ENCODE measurements around the gene SLC7A14. TPM values are rescaled to one million over a fixed set of nuclear protein-coding genes. Genes with fewer than 3 reads are reported as not detected.

The SLC7A14 gene
- total and polyA plus RNA-seq, 2 donors (not counting 3 experiments of a cell fraction or from before 2014, with no cell fraction given), result 0.07 to 0.57 TPM

DNA sequence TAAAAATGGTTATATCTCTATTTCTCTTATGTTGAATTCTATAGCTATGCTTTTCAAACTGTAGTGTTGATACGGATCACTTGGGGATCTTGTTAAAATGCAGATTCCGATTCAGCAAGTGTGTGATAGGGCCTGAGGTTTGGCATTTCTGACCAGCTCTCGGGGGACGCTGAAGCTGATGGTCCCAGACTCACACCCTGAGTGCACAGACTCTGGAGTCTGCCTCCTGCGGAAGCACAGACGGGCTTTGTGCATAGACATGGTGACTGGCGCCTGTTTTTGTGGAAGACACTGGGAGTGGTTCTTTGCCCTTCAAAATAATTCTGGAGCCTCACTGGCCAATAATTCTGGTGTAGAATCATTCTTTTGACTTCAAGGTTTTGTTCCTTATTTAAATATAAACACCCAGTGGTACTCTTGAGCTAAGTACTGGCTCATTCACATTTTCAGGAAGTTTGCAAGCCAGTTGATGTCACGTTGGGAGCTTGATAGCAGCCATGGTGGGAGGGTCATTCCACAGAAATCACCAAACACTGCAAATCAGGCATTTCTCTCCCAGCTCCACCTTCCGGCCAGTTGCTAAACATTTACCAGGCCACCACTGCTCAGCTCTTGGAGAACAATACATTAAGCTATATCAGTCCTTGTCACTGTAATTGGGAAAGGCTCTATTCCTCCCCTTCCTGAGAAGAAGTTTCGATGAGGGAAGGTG is 148.0 kb downstream of the SLC7A14 start:
- ChIA-PET POLR2A (no interaction called here), CTCF (interaction anchor here (0.7 to 2.9 kb wide), 10 partner anchors 13 to 411 kb away, joined by 3 to 25 read pairs (median 3); no protein-coding TSS in a partner anchor)
- no peaks in the 10 kb centered on the region for H4K20me1 ChIP-seq (replicated peaks; ENCODE audit: control insufficient read depth, extremely low read depth, insufficient read depth, low read length)
- H2AFZ ChIP-seq (ENCODE audit: low read depth, low read length), result no peak overlapping the region
- H3K9me1 ChIP-seq (replicated peaks; ENCODE audit: control insufficient read depth, extremely low read depth, insufficient read depth, low read length), result no peaks in the 10 kb centered on the region
- H3K9ac ChIP-seq (replicated peaks; ENCODE audit: extremely low read depth, insufficient read depth, low read length), result no peak overlapping the region
- FAIRE-seq (no peak), DNase-seq (ENCODE audit: low read depth, low spot score) (no peak)
- dilution Hi-C loops (cut with MboI; ENCODE audit: extremely low pct_ligation_motif_present, low sequenced_read_pairs), result no loop called here
- BruUV-seq (replicated peaks), result no TSS peak
- no peak overlapping the region for H3K4me2 ChIP-seq (ENCODE audit: insufficient read depth, low read length)
- H3K4me3 ChIP-seq (replicated peaks in 1 of 3; ENCODE audit: insufficient read depth in 1 of 3, low read depth in 1 of 3, low read length in 3 of 3), result no peak overlapping the region
- H3K36me3 ChIP-seq (ENCODE audit: control insufficient read depth in 2 of 2, extremely low read depth in 1 of 2, insufficient read depth in 2 of 2, low read length in 2 of 2), result peaks cover 6 to 15% of the 10 kb centered on the region in 2 experiments
- TF ChIP-seq, protein P1, sequence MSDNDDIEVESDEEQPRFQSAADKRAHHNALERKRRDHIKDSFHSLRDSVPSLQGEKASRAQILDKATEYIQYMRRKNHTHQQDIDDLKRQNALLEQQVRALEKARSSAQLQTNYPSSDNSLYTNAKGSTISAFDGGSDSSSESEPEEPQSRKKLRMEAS (IDR thresholded peaks at IDR 0.05; ENCODE audit: insufficient read depth, insufficient read length), result no peak
- TF ChIP-seq POLR2A (IDR thresholded peaks at IDR 0.05; ENCODE audit: low read depth, low read length) (no peak), POLR2AphosphoS5 (IDR thresholded peaks at IDR 0.05; ENCODE audit: insufficient read depth, low read depth, low read length) (no peak)
- no peaks in the 10 kb centered on the region for H3K9me3 ChIP-seq (replicated peaks; ENCODE audit: control insufficient read depth, insufficient read depth, low read length)
- H3K79me2 ChIP-seq (ENCODE audit: control insufficient read depth, insufficient read depth, low read length), result peaks cover 6% of the 10 kb centered on the region
- peak overlapping the region; percentile 38 for H3K27ac ChIP-seq (ENCODE audit: insufficient read depth, low read depth, low read length)
- intact Hi-C loops (cut with micrococcal nuclease), result no loop called here
- H3K27me3 ChIP-seq (ENCODE audit: control insufficient read depth in 2 of 2, insufficient read depth in 2 of 2, low read length in 2 of 2), result no peaks in the 10 kb centered on the region
- H3K4me1 ChIP-seq (ENCODE audit: control insufficient read depth, extremely low read depth, insufficient read depth, low read length), result peaks cover 13% of the 10 kb centered on the region

DNA sequence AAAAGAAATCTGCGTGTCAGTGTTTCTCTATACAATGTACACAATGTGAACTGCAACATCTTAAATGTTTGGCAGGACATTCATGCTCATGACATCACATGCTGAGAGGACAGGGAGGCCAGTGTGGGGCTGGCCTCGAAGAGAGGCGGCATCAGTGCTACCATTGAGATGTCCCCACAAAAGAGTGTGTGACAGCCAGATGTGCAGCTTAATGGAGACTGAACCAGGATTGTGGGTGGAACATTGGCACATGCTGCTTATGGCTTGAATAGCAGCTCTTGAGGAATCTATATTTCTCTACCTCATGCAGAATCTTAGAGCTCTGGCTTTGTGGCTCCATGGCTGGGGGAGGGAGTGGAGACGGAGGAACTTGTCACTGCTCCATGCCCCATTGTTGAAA is 148.7 kb downstream of the SLC7A14 start:
- Histone ChIP-seq H3K27ac (ENCODE audit: insufficient read depth, low read depth, low read length) (no peak overlapping the region), H3K4me3 (replicated peaks in 1 of 3; ENCODE audit: insufficient read depth in 1 of 3, low read depth in 1 of 3, low read length in 3 of 3) (no peak overlapping the region), H3K79me2 (ENCODE audit: control insufficient read depth, insufficient read depth, low read length) (peaks cover 10% of the 10 kb centered on the region), H3K4me2 (ENCODE audit: insufficient read depth, low read length) (no peak overlapping the region), H4K20me1 (replicated peaks; ENCODE audit: control insufficient read depth, extremely low read depth, insufficient read depth, low read length) (no peaks in the 10 kb centered on the region), H3K9ac (replicated peaks; ENCODE audit: extremely low read depth, insufficient read depth, low read length) (no peak overlapping the region), H3K9me1 (replicated peaks; ENCODE audit: control insufficient read depth, extremely low read depth, insufficient read depth, low read length) (no peaks in the 10 kb centered on the region), H2AFZ (ENCODE audit: low read depth, low read length) (no peak overlapping the region), H3K27me3 (ENCODE audit: control insufficient read depth in 2 of 2, insufficient read depth in 2 of 2, low read length in 2 of 2) (no peaks in the 10 kb centered on the region), H3K9me3 (replicated peaks; ENCODE audit: control insufficient read depth, insufficient read depth, low read length) (no peaks in the 10 kb centered on the region), H3K4me1 (ENCODE audit: control insufficient read depth, extremely low read depth, insufficient read depth, low read length) (peaks cover 13% of the 10 kb centered on the region), H3K36me3 (ENCODE audit: control insufficient read depth in 2 of 2, extremely low read depth in 1 of 2, insufficient read depth in 2 of 2, low read length in 2 of 2) (peaks cover 6 to 15% of the 10 kb centered on the region in 2 experiments)
- FAIRE-seq (no peak), DNase-seq (ENCODE audit: low read depth, low spot score) (no peak)
- POLR2A ChIA-PET, result no interaction called here
- intact Hi-C loops (cut with micrococcal nuclease), result no loop called here
- CTCF ChIA-PET, result interaction anchor here (1.3 to 2.9 kb wide), 6 partner anchors 12 to 411 kb away, joined by 3 to 25 read pairs (median 5); no protein-coding TSS in a partner anchor
- dilution Hi-C loops (cut with MboI; ENCODE audit: extremely low pct_ligation_motif_present, low sequenced_read_pairs), result no loop called here
- BruUV-seq (replicated peaks), result no TSS peak
- no peak for TF ChIP-seq GATA2 (IDR thresholded peaks at IDR 0.05; ENCODE audit: insufficient read depth, insufficient read length, low read depth, low read length)
- no peak for TF ChIP-seq POLR2AphosphoS5 (IDR thresholded peaks at IDR 0.05; ENCODE audit: insufficient read depth, low read depth, low read length)
- no peak for TF ChIP-seq FOS (IDR thresholded peaks at IDR 0.05; ENCODE audit: borderline replicate concordance, insufficient read depth, low read length)
- no peak for TF ChIP-seq MYC (IDR thresholded peaks at IDR 0.05; ENCODE audit: low read depth, low read length)
- TF ChIP-seq, protein P2, sequence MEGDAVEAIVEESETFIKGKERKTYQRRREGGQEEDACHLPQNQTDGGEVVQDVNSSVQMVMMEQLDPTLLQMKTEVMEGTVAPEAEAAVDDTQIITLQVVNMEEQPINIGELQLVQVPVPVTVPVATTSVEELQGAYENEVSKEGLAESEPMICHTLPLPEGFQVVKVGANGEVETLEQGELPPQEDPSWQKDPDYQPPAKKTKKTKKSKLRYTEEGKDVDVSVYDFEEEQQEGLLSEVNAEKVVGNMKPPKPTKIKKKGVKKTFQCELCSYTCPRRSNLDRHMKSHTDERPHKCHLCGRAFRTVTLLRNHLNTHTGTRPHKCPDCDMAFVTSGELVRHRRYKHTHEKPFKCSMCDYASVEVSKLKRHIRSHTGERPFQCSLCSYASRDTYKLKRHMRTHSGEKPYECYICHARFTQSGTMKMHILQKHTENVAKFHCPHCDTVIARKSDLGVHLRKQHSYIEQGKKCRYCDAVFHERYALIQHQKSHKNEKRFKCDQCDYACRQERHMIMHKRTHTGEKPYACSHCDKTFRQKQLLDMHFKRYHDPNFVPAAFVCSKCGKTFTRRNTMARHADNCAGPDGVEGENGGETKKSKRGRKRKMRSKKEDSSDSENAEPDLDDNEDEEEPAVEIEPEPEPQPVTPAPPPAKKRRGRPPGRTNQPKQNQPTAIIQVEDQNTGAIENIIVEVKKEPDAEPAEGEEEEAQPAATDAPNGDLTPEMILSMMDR (IDR thresholded peaks at IDR 0.05; ENCODE audit: extremely low read depth in 1 of 2, insufficient read depth in 1 of 2, low read depth in 1 of 2, low read length in 2 of 2), result no peak
- no peak for TF ChIP-seq EZH2 (IDR thresholded peaks at IDR 0.05; ENCODE audit: borderline replicate concordance, low read depth, low read length, severe bottlenecking)
- TF ChIP-seq POLR2A (IDR thresholded peaks at IDR 0.05; ENCODE audit: low read depth, low read length), result no peak
- no peak for TF ChIP-seq JUN (IDR thresholded peaks at IDR 0.05; ENCODE audit: borderline replicate concordance, insufficient read depth, insufficient read length, low read depth)
- TF ChIP-seq, protein P1 (IDR thresholded peaks at IDR 0.05; ENCODE audit: insufficient read depth, insufficient read length), result no peak
